Limb (tissue), 2 donors: ENCODE data around the gene PRKCSH.
"Not testable (repeated sequence)": the region's sequence is repeated elsewhere in the genome, so short reads cannot be mapped to it uniquely, and the experiment has no call there.

Experiments used
- DNase-seq, 2 donors: peaks; one replicate each; pipeline ENCODE4 v3.0.0-alpha.2; 2016; ENCODE audit errors: extremely low spot score in 2 of 2

The PRKCSH gene

DNA sequence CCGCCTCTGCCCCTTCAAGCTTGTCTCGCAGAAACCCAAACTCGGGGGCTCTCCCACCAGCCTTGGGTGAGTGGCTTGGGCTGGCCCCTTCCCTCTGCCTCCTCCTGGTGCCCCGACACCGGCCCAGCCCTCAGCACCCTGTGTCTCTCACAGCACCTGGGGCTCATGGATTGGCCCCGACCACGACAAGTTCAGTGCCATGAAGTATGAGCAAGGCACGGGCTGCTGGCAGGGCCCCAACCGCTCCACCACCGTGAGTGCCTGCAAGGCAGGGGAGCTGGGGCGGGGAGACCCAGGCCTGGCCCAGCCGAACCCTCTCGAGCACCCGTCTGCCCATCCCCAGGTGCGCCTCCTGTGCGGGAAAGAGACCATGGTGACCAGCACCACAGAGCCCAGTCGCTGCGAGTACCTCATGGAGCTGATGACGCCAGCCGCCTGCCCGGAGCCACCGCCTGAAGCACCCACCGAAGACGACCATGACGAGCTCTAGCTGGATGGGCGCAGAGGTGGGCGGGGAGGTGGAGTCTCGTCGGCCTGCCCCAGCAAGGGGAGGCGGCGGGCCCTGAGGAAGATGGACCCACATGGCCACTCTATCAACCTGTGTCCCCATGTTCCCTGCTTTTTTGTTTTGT, 13.6 kb downstream of the PRKCSH start:
- DNase-seq, result no peak

DNA sequence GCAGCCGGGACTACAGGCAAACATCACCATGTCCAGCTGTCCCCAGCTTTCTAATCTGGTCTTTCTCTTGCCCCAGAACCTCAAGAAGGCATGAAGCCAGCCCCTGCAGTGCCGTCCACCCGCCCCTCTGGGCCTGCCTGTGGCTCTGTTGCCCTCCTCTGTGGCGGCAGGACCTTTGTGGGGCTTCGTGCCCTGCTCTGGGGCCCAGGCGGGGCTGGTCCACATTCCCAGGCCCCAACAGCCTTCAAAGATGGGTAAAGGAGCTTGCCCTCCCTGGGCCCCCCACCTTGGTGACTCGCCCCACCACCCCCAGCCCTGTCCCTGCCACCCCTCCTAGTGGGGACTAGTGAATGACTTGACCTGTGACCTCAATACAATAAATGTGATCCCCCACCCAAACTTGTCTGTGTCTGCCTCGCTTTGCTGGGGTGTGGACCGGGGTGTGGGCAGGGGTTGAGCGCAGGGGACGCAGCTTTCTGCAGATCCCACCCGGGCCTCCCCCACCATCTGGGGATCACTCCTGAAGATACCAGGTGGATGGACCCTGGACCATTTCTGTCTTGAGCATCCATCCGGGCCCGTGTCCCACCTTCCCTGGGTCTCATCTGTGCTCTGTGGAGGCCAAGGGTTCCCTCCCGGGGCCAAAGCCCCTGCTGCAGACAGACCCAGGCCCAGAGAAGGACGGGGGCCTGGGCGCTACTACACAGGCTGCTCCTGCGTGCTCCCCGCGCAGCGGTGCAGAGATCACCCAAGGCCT, 15.3 kb downstream of the PRKCSH start:
- no peak for DNase-seq

GRCh38 chr19:11451327-11451870, 16.0 kb downstream of the PRKCSH start:
- DNase-seq, result no peak

- peak in 1 of 2 donors; percentile 26 for DNase-seq
Measured at GRCh38 chr19:11451871-11452619, 16.6 kb downstream of the PRKCSH start.

DNA sequence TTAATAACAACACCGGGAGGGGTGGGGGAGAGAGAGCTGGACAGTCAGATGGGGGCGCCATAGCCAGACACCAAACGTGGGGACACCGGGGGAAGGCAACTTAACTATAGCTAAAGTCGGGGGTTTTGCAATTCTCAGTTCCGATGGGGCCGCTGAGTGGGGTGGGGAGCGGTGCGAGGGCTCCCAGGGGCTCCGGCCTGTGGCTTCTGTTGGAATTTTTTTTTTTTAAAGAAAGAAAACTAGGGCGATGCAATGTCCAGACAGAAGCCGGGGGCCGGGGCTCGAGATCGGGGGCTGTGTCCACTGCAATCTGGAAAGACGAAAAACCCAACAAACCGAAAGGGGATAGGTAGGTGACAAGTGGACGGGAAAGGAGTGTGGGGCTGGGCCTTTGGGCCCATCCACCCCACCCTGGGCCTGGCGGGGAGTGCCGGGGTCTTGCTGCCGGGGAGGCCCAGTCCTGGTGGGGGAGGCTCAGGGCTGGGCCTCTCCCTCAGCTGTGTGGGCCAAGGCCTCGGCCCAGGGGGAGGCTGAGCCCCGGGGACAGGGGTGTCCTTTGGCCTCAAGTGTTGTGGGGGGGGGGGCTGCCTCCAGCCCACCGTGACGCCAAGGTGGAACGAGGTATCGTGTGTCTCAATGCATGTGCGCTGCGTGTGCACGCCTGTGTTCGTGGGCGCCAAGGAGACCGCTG, 17.3 kb downstream of the PRKCSH start:
- no peak for DNase-seq

DNA sequence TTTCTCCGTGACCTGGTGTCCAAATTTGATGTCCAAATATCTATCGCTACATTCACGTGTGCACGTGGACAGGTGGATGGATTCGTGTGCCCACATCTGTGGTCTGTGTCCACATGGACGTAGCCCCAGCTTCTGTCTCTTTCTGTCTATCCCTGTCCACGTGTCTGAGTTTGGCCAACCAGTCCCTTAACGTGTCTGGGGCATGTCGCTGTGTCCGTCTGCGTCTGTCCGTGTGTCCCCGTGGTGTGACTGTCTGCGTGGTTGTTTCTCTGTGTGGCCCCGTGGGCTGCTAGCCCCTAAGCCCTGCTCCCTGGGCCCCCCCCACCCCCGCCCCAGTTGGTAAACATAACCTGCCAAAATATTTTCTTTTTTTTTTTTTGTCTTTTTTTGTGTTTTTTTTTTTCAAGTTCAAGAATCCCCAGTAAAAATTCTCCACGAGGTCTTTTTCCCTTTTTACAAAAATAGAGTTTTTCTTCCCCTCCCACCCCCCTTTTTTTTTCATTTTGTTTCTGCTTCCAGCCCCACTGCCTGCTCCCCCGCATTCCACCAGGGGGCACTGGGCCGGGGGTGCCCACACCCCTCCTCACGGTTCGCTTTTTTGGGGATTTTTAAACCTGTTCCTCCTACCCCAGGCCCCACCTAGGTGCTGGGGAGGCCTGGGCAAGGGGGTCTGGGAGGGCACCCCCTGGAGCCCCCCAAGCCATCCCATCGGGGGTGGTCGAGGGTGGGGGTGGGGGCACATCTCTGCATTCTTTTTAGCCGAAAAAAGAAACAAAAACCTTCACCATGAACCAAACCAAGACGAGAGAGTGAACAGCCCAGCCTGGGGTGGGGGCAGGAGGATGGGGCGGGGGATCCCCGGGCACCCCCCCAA, 18.3 kb downstream of the PRKCSH start:
- no peak for DNase-seq

DNA sequence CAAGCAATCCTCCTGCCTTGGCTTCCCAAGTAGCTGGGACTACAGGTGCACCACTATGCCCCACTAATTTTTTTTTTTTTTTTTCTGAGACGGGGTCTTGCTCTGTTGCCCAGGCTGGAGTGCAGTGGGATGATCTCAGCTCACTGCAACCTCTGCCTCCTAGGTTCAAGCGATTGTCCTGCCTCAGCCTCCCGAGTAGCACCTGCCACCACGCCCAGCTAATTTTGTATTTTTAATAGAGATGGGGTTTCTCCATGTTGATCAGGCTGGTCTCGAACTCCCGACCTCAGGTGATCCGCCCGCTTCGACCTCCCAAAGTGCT, 19.8 kb downstream of the PRKCSH start:
- not testable (repeated sequence) for DNase-seq

DNA sequence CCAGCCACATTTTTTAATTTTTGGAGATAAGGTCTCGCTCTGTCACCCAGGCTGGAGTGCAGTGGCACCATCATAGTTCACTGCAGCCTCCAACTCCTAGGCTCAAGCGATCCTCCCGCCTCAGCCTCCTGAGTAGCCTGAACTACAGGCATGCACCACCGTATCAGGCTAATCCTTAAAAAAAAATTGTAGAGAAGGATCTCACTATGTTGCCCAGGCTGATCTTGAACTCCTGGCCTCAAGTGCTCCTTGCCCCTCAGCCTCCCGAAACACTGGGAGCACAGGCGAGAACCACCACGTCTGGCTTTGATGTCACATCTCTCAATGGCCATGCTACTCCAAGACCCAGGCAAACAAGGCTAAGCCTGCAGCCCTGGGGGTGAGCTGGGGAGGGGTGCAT, 21.2 kb downstream of the PRKCSH start:
- DNase-seq, result no peak

DNA sequence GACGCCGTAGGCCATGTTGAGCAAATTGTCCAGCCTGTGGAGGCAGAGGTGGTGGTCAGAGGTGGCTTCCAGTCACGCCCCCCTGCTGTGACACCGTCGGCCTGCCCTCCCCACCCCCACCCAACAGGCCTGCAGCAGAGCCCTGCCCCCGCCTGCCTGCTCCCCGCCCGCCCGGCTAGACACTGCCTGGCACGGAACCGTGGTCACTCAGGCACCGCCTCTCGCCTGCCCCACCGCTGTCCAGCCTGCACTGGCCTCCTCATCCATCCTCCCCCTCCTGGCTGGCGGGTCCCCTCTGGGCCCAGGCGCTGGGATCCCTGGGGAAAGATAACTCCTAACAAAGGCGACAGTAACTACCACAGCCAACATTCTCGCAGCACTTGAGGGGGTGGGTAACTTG, 21.7 kb downstream of the PRKCSH start:
- DNase-seq, result no peak

DNA sequence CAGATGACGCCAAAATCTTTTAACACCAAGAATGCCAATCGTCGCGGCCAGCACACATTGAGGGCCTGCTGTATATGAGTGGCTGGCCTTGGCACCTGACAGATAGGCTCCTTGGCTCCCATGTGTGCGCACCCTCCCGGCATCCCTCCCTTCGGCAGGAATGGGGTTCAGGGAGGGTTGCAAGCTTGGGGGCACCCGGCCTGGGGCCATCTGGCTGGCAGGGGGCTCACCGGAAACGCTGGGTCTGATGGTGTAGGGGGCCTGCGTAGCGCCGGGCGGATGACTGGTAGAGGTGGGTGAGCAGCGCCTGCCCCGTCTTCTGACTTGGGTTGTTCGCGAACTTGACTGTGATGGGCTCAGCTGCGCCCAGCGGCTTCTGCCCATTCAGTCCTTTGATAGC, 22.4 kb downstream of the PRKCSH start:
- DNase-seq, result no peak

- DNase-seq, result no peak
Measured at GRCh38 chr19:11458236-11458900, 22.9 kb downstream of the PRKCSH start.

DNA sequence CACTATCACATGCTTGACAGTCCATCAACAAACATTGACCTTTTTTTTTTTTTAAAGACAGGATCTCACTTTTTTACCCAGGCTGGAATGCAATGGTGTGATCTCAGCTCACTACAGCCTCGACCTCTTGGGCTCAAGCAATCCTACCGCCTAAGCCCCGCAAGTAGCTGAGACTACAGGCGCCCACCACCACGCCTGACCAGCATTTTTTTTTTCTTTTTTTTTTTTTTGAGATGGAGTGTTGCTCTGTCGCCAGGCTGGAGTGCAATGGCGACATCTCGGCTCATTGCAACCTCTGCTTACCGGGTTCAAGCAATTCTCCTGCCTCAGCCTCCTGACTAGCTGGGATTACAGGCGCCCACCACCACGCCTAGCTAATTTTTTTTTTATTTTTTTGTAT, 23.5 kb downstream of the PRKCSH start:
- not testable (repeated sequence) for DNase-seq

GRCh38 chr19:11460207-11460606, 24.8 kb downstream of the PRKCSH start:
- DNase-seq, result no peak

- DNase-seq, result no peak
Measured at GRCh38 chr19:11461453-11461852, 26.0 kb downstream of the PRKCSH start.

DNA sequence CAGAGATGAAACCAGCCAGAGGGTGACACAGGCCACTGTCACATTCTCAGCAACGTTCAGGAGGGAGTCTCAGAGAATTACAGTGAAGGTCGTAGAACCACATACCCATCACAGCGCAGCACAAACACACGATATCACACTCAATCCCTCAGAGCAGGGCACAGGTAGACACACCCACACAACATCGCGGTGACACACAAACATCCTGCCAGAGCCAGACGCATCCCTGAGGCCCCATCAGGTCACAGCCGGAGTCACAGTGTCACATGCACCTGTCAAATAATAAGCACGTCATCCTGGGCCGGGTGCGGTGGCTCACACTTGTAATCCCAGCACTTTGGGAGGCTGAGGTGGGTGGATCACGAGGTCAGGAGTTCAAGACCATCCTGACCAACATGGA, 28.0 kb downstream of the PRKCSH start:
- DNase-seq, result no peak

- no peak for DNase-seq
Measured at GRCh38 chr19:11464333-11465265, 29.2 kb downstream of the PRKCSH start.

DNA sequence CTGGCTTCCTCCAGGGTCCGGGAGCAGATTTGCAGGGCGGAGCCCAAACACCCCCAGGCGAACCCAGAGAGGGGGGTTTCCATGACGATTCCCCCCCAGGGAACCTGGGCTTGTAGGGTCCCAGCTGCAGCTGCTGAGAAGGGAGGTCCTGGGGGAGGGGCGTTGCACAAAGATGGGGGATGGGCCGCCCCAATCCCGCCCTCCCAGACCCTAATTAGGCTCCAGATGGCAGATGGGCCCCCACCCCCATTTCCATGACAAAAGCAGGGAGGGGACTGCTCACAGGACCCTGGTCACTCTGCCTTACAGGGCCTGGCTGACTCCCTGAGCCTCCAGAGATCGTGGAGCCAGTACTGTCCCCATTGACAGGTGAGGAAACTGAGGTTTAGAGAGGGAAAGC, 30.2 kb downstream of the PRKCSH start:
- DNase-seq, result no peak

- not testable (repeated sequence) for DNase-seq
Measured at GRCh38 chr19:11468266-11468845, 32.9 kb downstream of the PRKCSH start.

GRCh38 chr19:11473725-11474124, 38.3 kb downstream of the PRKCSH start:
- no peak for DNase-seq
